Nephron (organoid): Measurements from ENCODE around the gene HMX1.

ENCODE experiments used
- H3K27ac Mint-ChIP-seq, 3 experiments: 2 replicates each; pipeline ENCODE4 v1.8.0; 2020; ENCODE audit warnings: mixed read lengths in 3 of 3, mild to moderate bottlenecking in 2 of 3, moderate library complexity in 1 of 3
- H3K27me3 Mint-ChIP-seq: 2 replicates; pipeline ENCODE4 v1.8.0; 2021; ENCODE audit warnings: low read depth, mild to moderate bottlenecking, moderate library complexity, mixed read lengths
- H3K36me3 Mint-ChIP-seq: 2 replicates; pipeline ENCODE4 v1.8.0; 2020; ENCODE audit warnings: low read depth, mixed read lengths
- H3K4me1 Mint-ChIP-seq: 2 replicates; pipeline ENCODE4 v1.8.0; 2020; ENCODE audit warnings: mixed read lengths
- H3K4me3 Mint-ChIP-seq, 3 experiments: 2 replicates each; pipeline ENCODE4 v1.8.0; 2020; ENCODE audit warnings: mild to moderate bottlenecking in 3 of 3, mixed read lengths in 3 of 3, moderate library complexity in 2 of 3
- H3K9me3 Mint-ChIP-seq: 2 replicates; pipeline ENCODE4 v1.8.0; 2020; ENCODE audit warnings: mixed read lengths
- TF ChIP-seq, protein P1 (sequence below), 3 experiments: fragments of 200-600 bp; sonication (generic); IDR thresholded peaks; one replicate each; pipeline ENCODE4 v1.5.0; 2021; ENCODE audit warnings: antibody characterized with exemption in 3 of 3; ENCODE audit not compliant: unreplicated experiment in 3 of 3

The HMX1 gene

DNA sequence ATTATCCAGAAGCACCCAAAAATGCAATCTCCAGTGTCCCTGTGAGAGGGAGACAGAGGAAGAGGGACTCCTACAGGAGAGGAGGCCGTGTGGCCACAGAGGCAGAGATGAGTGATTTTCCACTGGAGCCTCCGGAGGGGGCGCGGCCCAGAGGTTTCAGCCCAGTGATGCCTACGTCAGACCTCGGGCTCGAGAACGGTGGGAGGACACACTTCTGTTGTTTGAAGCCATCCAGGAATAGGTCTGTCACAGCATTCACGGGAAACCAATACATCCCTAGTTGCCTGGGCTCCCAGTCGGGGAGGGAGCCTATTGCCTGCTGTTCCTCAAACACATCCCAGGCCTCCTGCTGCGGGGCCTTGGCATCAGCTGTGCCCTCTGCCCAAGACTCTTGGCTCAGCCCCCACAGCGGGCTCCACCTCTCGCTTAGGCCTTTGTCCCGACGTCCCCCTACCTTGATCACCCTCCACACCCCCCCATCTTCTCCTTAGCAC lies 39.2 kb upstream of the HMX1 start:
- H3K27ac Mint-ChIP-seq: no peak overlapping the region
- H3K36me3 Mint-ChIP-seq: no peaks in the 10 kb centered on the region
- H3K9me3 Mint-ChIP-seq: no peaks in the 10 kb centered on the region
- H3K27me3 Mint-ChIP-seq: peaks cover 72% of the 10 kb centered on the region
- H3K4me3 Mint-ChIP-seq: no peak overlapping the region
- TF ChIP-seq, protein P1, sequence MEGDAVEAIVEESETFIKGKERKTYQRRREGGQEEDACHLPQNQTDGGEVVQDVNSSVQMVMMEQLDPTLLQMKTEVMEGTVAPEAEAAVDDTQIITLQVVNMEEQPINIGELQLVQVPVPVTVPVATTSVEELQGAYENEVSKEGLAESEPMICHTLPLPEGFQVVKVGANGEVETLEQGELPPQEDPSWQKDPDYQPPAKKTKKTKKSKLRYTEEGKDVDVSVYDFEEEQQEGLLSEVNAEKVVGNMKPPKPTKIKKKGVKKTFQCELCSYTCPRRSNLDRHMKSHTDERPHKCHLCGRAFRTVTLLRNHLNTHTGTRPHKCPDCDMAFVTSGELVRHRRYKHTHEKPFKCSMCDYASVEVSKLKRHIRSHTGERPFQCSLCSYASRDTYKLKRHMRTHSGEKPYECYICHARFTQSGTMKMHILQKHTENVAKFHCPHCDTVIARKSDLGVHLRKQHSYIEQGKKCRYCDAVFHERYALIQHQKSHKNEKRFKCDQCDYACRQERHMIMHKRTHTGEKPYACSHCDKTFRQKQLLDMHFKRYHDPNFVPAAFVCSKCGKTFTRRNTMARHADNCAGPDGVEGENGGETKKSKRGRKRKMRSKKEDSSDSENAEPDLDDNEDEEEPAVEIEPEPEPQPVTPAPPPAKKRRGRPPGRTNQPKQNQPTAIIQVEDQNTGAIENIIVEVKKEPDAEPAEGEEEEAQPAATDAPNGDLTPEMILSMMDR (IDR thresholded peaks at IDR 0.05; ENCODE audit: unreplicated experiment in 3 of 3): no peak
- H3K4me1 Mint-ChIP-seq: no peaks in the 10 kb centered on the region

DNA sequence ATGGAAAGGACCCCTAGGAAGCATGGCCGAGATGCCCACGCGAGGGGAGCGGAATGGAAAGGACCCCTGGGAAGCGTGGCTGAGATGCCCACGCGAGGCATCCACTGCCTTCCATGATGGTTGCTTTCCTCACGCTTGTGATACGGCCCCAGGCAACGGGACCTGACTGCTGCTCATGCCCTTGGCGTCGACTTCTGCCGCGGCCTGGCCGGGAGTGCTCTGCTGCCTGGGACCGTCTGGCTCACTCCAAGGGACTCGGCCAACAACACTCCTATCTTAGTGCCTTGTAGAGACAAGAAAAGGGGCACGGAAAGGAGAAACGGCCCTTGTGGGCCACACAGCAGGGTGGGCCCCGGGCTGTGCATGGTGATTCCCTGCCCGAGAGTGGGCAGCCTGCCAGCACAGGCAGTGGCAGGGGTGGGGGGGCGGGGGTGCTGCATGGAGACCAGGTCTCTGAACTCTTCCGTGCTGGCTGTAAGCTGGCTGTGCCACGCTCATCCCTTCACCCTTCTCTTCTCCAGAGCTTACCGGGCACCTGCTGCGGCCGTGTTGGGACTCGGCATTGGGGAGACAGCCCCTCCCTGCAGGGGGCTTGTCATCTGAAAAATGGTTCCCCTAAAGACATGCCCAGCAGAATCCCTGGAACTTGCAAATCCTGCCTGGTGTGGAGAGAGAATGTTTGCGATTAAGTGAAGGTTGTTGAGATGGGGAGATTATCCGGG lies 38.6 kb upstream of the HMX1 start:
- Mint-ChIP-seq H3K36me3 (no peaks in the 10 kb centered on the region), H3K9me3 (no peaks in the 10 kb centered on the region), H3K4me3 (no peak overlapping the region), H3K27me3 (peaks cover 72% of the 10 kb centered on the region), H3K27ac (no peak overlapping the region), H3K4me1 (no peaks in the 10 kb centered on the region)
- TF ChIP-seq, protein P1 (IDR thresholded peaks at IDR 0.05; ENCODE audit: unreplicated experiment in 3 of 3): no peak

DNA sequence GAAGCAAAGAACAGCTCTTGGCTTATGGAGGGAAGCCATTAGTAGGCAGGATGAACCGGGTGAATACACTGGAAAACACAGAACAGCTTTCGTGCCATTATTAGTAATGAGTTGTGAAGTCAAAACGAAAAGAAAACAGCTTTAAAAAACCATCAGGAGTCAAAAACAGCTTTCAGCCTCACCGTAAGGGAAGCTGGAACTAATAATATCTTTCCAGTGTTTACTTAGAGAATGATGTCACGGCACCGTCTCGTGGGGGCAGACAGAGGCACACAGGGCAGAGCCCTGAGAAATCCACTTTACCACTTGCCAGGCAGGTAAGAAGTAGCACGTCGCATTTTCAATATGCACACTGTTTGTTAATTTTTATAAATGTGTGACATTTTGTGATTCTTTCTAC lies 37.9 kb upstream of the HMX1 start:
- Mint-ChIP-seq H3K27me3 (peaks cover 71% of the 10 kb centered on the region), H3K36me3 (no peaks in the 10 kb centered on the region), H3K4me1 (no peaks in the 10 kb centered on the region), H3K4me3 (no peak overlapping the region), H3K27ac (no peak overlapping the region), H3K9me3 (peaks cover 2% of the 10 kb centered on the region)
- TF ChIP-seq, protein P1 (IDR thresholded peaks at IDR 0.05; ENCODE audit: unreplicated experiment in 3 of 3): no peak

DNA sequence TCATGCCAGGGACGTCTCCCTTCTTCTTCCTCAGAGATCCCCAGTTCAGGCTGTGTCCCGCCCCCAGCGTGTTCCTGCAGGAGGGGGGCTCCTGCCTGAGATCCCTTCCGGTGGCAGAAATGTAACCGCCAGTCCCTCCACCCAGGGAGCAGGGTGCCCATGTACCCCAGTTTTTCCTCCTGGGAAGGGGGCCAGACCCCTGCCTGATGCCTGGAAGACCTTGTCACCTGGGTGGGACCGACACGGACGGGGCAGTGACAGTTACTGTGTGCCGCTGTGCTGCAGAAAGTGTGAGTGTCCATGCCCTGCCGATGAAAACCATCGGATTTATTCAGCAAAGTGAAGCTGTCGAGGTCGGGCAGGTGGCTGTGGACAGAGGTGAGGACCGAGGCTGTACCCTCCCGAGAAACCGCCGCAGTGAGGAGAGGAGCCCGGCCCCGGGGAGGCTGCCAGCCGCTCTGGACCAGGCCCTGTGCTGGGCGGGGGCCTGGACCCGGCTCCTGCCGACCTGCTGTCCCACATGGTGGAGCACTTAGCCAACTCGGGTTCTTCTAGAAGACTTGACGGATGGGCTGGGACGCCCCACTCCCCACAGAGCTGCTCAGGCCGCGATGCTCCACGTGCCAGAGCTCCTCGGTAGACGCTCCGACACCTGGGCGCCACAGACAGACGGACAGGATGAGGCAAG lies 36.7 kb upstream of the HMX1 start:
- Mint-ChIP-seq H3K9me3 (peaks cover 10% of the 10 kb centered on the region), H3K27ac (no peak overlapping the region), H3K4me1 (no peaks in the 10 kb centered on the region), H3K36me3 (no peaks in the 10 kb centered on the region), H3K27me3 (peaks cover 81% of the 10 kb centered on the region), H3K4me3 (no peak overlapping the region)
- TF ChIP-seq, protein P1 (IDR thresholded peaks at IDR 0.05; ENCODE audit: unreplicated experiment in 3 of 3): no peak

DNA sequence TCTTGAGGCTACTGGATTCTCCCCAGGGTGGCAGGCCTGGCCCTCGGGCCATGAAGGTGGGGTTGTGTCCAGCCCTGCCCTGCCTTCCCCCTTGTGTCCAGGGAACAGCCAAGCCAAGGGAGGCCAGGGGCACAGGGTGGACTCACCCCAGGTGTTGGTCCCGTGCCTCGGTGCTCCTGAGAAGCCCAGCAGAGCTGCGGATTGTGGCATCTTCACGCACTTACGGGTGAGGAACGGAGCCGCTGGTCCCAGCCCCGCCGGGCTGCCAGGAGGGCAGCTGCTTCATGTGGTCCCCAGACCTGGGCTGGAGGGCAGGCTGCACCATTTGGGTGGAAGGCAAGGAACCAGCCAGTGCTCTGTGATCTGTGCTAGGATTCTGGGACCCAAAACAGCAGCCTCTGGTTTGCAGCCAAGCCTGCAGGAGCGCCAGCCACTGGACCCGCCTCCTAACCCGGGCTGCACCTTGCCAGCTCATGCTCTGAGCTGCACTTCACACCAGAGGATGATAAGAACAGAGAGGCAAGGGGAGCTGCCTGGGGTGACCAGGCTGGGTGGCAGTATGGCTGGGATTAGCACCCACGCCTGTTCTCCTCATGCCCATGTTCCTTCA lies 36.1 kb upstream of the HMX1 start:
- TF ChIP-seq, protein P1 (IDR thresholded peaks at IDR 0.05; ENCODE audit: unreplicated experiment in 3 of 3): no peak
- Mint-ChIP-seq H3K27ac (no peak overlapping the region), H3K27me3 (peaks cover 81% of the 10 kb centered on the region), H3K9me3 (peaks cover 12% of the 10 kb centered on the region), H3K4me3 (no peak overlapping the region), H3K36me3 (no peaks in the 10 kb centered on the region), H3K4me1 (no peaks in the 10 kb centered on the region)
